ENCODE data around the gene HUNK. TPM values are rescaled to one million over a fixed set of nuclear protein-coding genes. Genes with fewer than 3 reads are reported as not detected.

The HUNK gene
- total and polyA plus RNA-seq, 2 of the 8 experiments (the other 6 are each of a cell fraction or from before 2014, with no cell fraction given), result 1.9 to 10.2 TPM

GRCh38 chr21:31945141-31945540, 72.3 kb downstream of the HUNK start:
- no peak overlapping the region for H3K4me3 ChIP-seq (ENCODE audit: extremely low read depth in 1 of 4, insufficient read depth in 2 of 4, low read depth in 3 of 4, low read length in 4 of 4)
- no peak overlapping the region for H3K27ac ChIP-seq (ENCODE audit: low read depth, low read length)
- no peak overlapping the region for H3K56ac ChIP-seq (replicated peaks; ENCODE audit: insufficient read length, low read depth, low read length)
- H2BK12ac ChIP-seq (ENCODE audit: low read depth, low read length), result no peak overlapping the region
- no peak overlapping the region for H3K4me2 ChIP-seq (ENCODE audit: insufficient read depth in 1 of 2, low read depth in 2 of 2, low read length in 2 of 2)
- no peaks in the 10 kb centered on the region for H3K9me3 ChIP-seq (ENCODE audit: insufficient read depth in 2 of 2, low read depth in 1 of 2, low read length in 1 of 2)
- no peak overlapping the region for H2AFZ ChIP-seq (ENCODE audit: low read length)
- no peak overlapping the region for H2AK5ac ChIP-seq (ENCODE audit: low read depth, low read length)
- H2BK20ac ChIP-seq (ENCODE audit: low read length), result no peak overlapping the region
- no peak overlapping the region for H4K8ac ChIP-seq (ENCODE audit: extremely low read depth, insufficient read depth, low read length)
- ChIA-PET CTCF (ENCODE audit: partially characterized antibody) (interaction anchor here (1.3 to 1.7 kb wide), 3 partner anchors 15 to 80 kb away, joined by 3 to 4 read pairs (median 4); no protein-coding TSS in a partner anchor), POLR2A (ENCODE audit: partially characterized antibody) (interaction anchor here (1.4 kb wide), 1 partner anchor 11 kb away, joined by 3 read pairs; no protein-coding TSS in a partner anchor)
- H3K4me1 ChIP-seq (replicated peaks in 1 of 4; ENCODE audit: control insufficient read depth in 3 of 4, insufficient read depth in 4 of 4, low read length in 3 of 4), result peaks cover 0 to 3% (median 1%) of the 10 kb centered on the region in 4 experiments; a peak in 3 of 7 replicates
- H3K23me2 ChIP-seq (ENCODE audit: low read depth, low read length), result no peaks in the 10 kb centered on the region
- H3K79me2 ChIP-seq (ENCODE audit: control insufficient read depth in 1 of 2, insufficient read depth in 2 of 2, low read length in 2 of 2), result no peaks in the 10 kb centered on the region
- peaks cover 0 to 1% (median 0%) of the 10 kb centered on the region in 4 experiments; a peak in 1 of 7 replicates for H3K27me3 ChIP-seq (replicated peaks in 1 of 4; ENCODE audit: control insufficient read depth in 3 of 4, extremely low read depth in 1 of 4, insufficient read depth in 3 of 4, low read length in 3 of 4)
- H3K4ac ChIP-seq (replicated peaks; ENCODE audit: insufficient read length, low read depth, low read length), result no peak overlapping the region
- no peak for DNase-seq (ENCODE audit: low read depth in 1 of 2, low spot score in 2 of 2)
- H4K91ac ChIP-seq (replicated peaks; ENCODE audit: insufficient read length, low read length), result no peak overlapping the region
- 0 out of 8 replicates have a peak, but pooled peaks cover 0 to 4% (median 1%) of the 10 kb centered on the region in 4 experiments for H3K36me3 ChIP-seq (ENCODE audit: control insufficient read depth in 2 of 4, insufficient read depth in 4 of 4, low read length in 3 of 4)
- no peak overlapping the region for H2BK5ac ChIP-seq (ENCODE audit: low read depth, low read length)
- H3K79me1 ChIP-seq (ENCODE audit: low read depth, low read length), result no peaks in the 10 kb centered on the region; the same call in 1 of the 2 replicates
- H2BK120ac ChIP-seq (replicated peaks; ENCODE audit: low read depth, low read length), result no peak overlapping the region
- no peak for FAIRE-seq
- WGBS, 2 experiments (ENCODE audit: extremely low coverage in 1 of 2, insufficient coverage in 1 of 2, insufficient read length in 1 of 2, insufficient replicate concordance in 2 of 2, low coverage in 1 of 2, low lambda C conversion rate in 2 of 2, missing lambda C conversion rate in 1 of 2), result 91% methylated on average over 5 of the region's 5 CpGs; no CpG with 5 or more reads in 1 of the 2 experiments
- no peak for TF ChIP-seq RBBP5 (IDR thresholded peaks at IDR 0.05; ENCODE audit: borderline replicate concordance, low read depth, low read length)
- no peak for TF ChIP-seq CEBPB (IDR thresholded peaks at IDR 0.05; ENCODE audit: low read depth, low read length)
- no peak for TF ChIP-seq RXRA (IDR thresholded peaks at IDR 0.05; ENCODE audit: insufficient read depth, low read depth, low read length)
- TF ChIP-seq JUND (IDR thresholded peaks at IDR 0.05; ENCODE audit: low read length), result no peak
- TF ChIP-seq E2F6 (IDR thresholded peaks at IDR 0.05), result no peak
- TF ChIP-seq RFX5 (IDR thresholded peaks at IDR 0.05; ENCODE audit: borderline replicate concordance, low read depth, low read length), result no peak
- TF ChIP-seq TAF1 (IDR thresholded peaks at IDR 0.05; ENCODE audit: low read depth, low read length), result no peak
- no peak for TF ChIP-seq EGR1 (IDR thresholded peaks at IDR 0.05; ENCODE audit: borderline replicate concordance, low read depth, low read length)
- H3K23ac ChIP-seq (ENCODE audit: insufficient read length), result no peak overlapping the region
- no peaks in the 10 kb centered on the region for H4K20me1 ChIP-seq (replicated peaks in 1 of 2; ENCODE audit: control insufficient read depth in 1 of 2, insufficient read depth in 2 of 2, low read length in 2 of 2)
- no peak overlapping the region for H3K14ac ChIP-seq (ENCODE audit: insufficient read length)
- no peak overlapping the region for H3K9ac ChIP-seq (replicated peaks in 1 of 4; ENCODE audit: extremely low read depth in 1 of 4, low read depth in 3 of 4, low read length in 3 of 4)
- H3K18ac ChIP-seq (ENCODE audit: extremely low read depth, low read length), result no peak overlapping the region
- no peak overlapping the region for H2BK15ac ChIP-seq (ENCODE audit: low read length)
- no peak overlapping the region for H4K5ac ChIP-seq (ENCODE audit: insufficient read length, low read depth, low read length)
